Right lobe of liver (tissue), 6 donors: ENCODE measurements around the gene NRIP2. TPM values are rescaled to one million over a fixed set of nuclear protein-coding genes. Genes with fewer than 3 reads are reported as not detected.

ENCODE experiments used
- ATAC-seq, 4 donors: fragments of 200-7000 bp; cut with Tn5 transposase; one replicate each; pipeline ENCODE4 v1.9.1; 2020; ENCODE audit warnings: mild to moderate bottlenecking in 4 of 4, moderate library complexity in 4 of 4
- DNase-seq, 3 donors: peaks; one replicate each; pipeline ENCODE4 v3.0.0-alpha.2; 2020
- H3K27ac ChIP-seq, 3 donors: fragments of 200-600 bp; one replicate each; pipeline ENCODE4 v1.8.0; 2022
- H3K27me3 ChIP-seq, 2 donors: fragments of 200-600 bp; one replicate each; pipeline ENCODE4 v1.8.0; 2022
- H3K36me3 ChIP-seq, 4 donors: fragments of 200-600 bp; sonication (generic) in 1 of 4; one replicate each; pipeline versions ENCODE4 v1.5.1 to v1.8.0; 2017 to 2022; ENCODE audit warnings: control low read depth in 1 of 4
- H3K4me1 ChIP-seq, 4 donors: fragments of 200-600 bp; sonication (generic) in 1 of 4; one replicate each; pipeline versions ENCODE4 v1.5.1 to v1.8.0; 2017 to 2022; ENCODE audit warnings: control low read depth in 1 of 4
- H3K4me3 ChIP-seq, 3 donors: fragments of 200-600 bp; one replicate each; pipeline ENCODE4 v1.8.0; 2022
- H3K9me3 ChIP-seq, 4 donors: fragments of 200-600 bp; sonication (generic) in 1 of 4; one replicate each; pipeline versions ENCODE4 v1.5.1 to v1.8.0; 2017 to 2022; ENCODE audit warnings: control low read depth in 1 of 4
- CTCF ChIP-seq, 4 donors: fragments of 200-600 bp in 3 of 4; fragments of 450-650 bp in 1 of 4; IDR thresholded peaks; one replicate each; pipeline versions ENCODE4 v1.5.1 to v1.8.0; 2016 to 2022; ENCODE audit warnings: antibody characterized with exemption in 4 of 4, mild to moderate bottlenecking in 2 of 4
- POLR2A ChIP-seq: fragments of 450-650 bp; IDR thresholded peaks from one replicate; pipeline ENCODE4 v1.6.1; 2017; ENCODE audit warnings: antibody characterized with exemption, mild to moderate bottlenecking
- WGBS: methylation state at CpG from one replicate; pipeline ENCODE4 v1.1.6; 2018; ENCODE audit warnings: low coverage, low lambda C conversion rate; ENCODE audit not compliant: insufficient coverage; ENCODE audit errors: missing lambda C conversion rate; 5-methylcytosine and 5-hydroxymethylcytosine counted together
- intact Hi-C, 2 donors: fragments of 100-400 bp; cut with DNase I; formaldehyde crosslinking; loops; one replicate each; pipeline versions ENCODE4 v1.11.2 to v1.14.1; 2022
- total RNA-seq, 6 experiments: library from RNA; depleted of rRNA in 2 of 6; stranded (reverse); fragments of >200 nt in 2 of 6; fragmentation: NEBNext Ultra II Directional in 3 of 6; extraction: Animal tissue kit (Norgen Biotek cat#: 25700) in 3 of 6; gene quantifications; one replicate each; pipeline versions ENCODE4 v1.1.0 to v1.2.4, GENCODE V29; 2016 to 2023
- donor health status: DM: no; HTN: yes; CAD: no.
- donor health status: DM: no; HTN: no; CAD: no.
- donor health status: DM: no; HTN: no; CAD: no.
- donor health status: DM: no; HTN: yes; CAD: no.
- donor health status: DM: no; HTN: yes; CAD: no.

Gene NRIP2
- total RNA-seq, 6 experiments from 2014 or later: 0.12 to 0.29 (median 0.20) TPM

- H3K27me3 ChIP-seq: no peaks in the 10 kb centered on the region
- TF ChIP-seq CTCF (IDR thresholded peaks at IDR 0.05) (no peak), POLR2A (no peak)
- H3K9me3 ChIP-seq: no peaks in the 10 kb centered on the region
- H3K36me3 ChIP-seq: peaks cover 0 to 66% (median 29%) of the 10 kb centered on the region in 4 donors
- H3K4me3 ChIP-seq: no peak overlapping the region
- intact Hi-C loops: no loop called here
- H3K4me1 ChIP-seq: no peaks in the 10 kb centered on the region
- DNase-seq (no peak), ATAC-seq (no peak)
- 95% methylated on average over 10 of the region's 15 CpGs for WGBS
- no peak overlapping the region for H3K27ac ChIP-seq
Measured at GRCh38 chr12:2819810-2820209, 15.0 kb downstream of the NRIP2 start.

GRCh38 chr12:2813214-2814185 lies 21.3 kb downstream of the NRIP2 start:
- H3K36me3 ChIP-seq: peaks cover 0 to 16% (median 6%) of the 10 kb centered on the region in 4 donors
- intact Hi-C loops: no loop called here
- ATAC-seq (peak; percentile 44 to 52 (median 48)), DNase-seq (no peak)
- peak overlapping the region; percentile 58 to 73 (median 72) for H3K4me3 ChIP-seq
- no peak for TF ChIP-seq POLR2A
- TF ChIP-seq CTCF (IDR thresholded peaks at IDR 0.05): peak; percentile 52 to 64 (median 54)
- no peaks in the 10 kb centered on the region for H3K9me3 ChIP-seq
- H3K27me3 ChIP-seq: no peaks in the 10 kb centered on the region
- peaks cover 0 to 15% (median 0%) of the 10 kb centered on the region in 4 donors for H3K4me1 ChIP-seq
- H3K27ac ChIP-seq: peak overlapping the region; percentile 89 to 95 (median 90)
- 9% methylated on average over 10 of the region's 10 CpGs for WGBS

- intact Hi-C loops: no loop called here
- no peak for TF ChIP-seq CTCF (IDR thresholded peaks at IDR 0.05)
- TF ChIP-seq POLR2A: peak; percentile 95
- WGBS: 1% methylated on average over 22 of the region's 48 CpGs
Measured at GRCh38 chr12:2812290-2813213, 22.3 kb downstream of the NRIP2 start, which contains the start of gene ITFG2. Gene ITFG2, plus strand, starts transcription at chr12:2812668. Its CDS starts 93 bp downstream, at chr12:2812761.

GRCh38 chr12:2811801-2812200 lies 23.0 kb downstream of the NRIP2 start:
- ATAC-seq (no peak), DNase-seq (no peak)
- peak overlapping the region; percentile 58 to 73 (median 72) for H3K4me3 ChIP-seq
- TF ChIP-seq POLR2A: no peak
- no peak for TF ChIP-seq CTCF (IDR thresholded peaks at IDR 0.05)
- H3K27me3 ChIP-seq: no peaks in the 10 kb centered on the region
- intact Hi-C loops: no loop called here
- no peaks in the 10 kb centered on the region for H3K9me3 ChIP-seq
- peaks cover 0 to 15% (median 0%) of the 10 kb centered on the region in 4 donors for H3K4me1 ChIP-seq
- peak overlapping the region; percentile 37 to 95 (median 89) for H3K27ac ChIP-seq
- H3K36me3 ChIP-seq: no peaks in the 10 kb centered on the region
- 85% methylated on average over 4 of the region's 5 CpGs for WGBS

More at GRCh38 chr12:2812290-2813213, 22.3 kb downstream of the NRIP2 start, which contains the start of gene ITFG2:
- peak within 1 kb of the TSS; percentile 89 to 95 (median 90) for H3K27ac ChIP-seq
- no peaks in the 10 kb centered on the region for H3K9me3 ChIP-seq
- H3K4me3 ChIP-seq: peak within 1 kb of the TSS; percentile 58 to 73 (median 72)
- H3K36me3 ChIP-seq: peaks cover 0 to 7% (median 1%) of the 10 kb centered on the region in 4 donors
- DNase-seq (peak; percentile 98 to 99 (median 99)), ATAC-seq (peak; percentile 96 to 98 (median 96))
- H3K27me3 ChIP-seq: no peaks in the 10 kb centered on the region
- peaks cover 0 to 15% (median 0%) of the 10 kb centered on the region in 4 donors for H3K4me1 ChIP-seq
